HG02885 (cell line): ENCODE results near the gene C5AR2.
"Not testable (repeated sequence)": the region's sequence is repeated elsewhere in the genome, so short reads cannot be mapped to it uniquely, and the experiment has no call there.

Experiments
- ATAC-seq: cut with Tn5 transposase; IDR thresholded peaks from one replicate; pipeline ENCODE4 v1.9.1; 2021; ENCODE audit warnings: mild to moderate bottlenecking; ENCODE audit not compliant: unreplicated experiment, poor library complexity

Gene C5AR2

GRCh38 chr19:47322058-47322457 lies 9.9 kb upstream of the C5AR2 start:
- ATAC-seq = no peak

- ATAC-seq = no peak
Measured at GRCh38 chr19:47323409-47323808, 8.6 kb upstream of the C5AR2 start.

GRCh38 chr19:47323872-47324271 lies 8.1 kb upstream of the C5AR2 start:
- ATAC-seq = no peak

- ATAC-seq = no peak
Measured at GRCh38 chr19:47324502-47324901, 7.5 kb upstream of the C5AR2 start.

GRCh38 chr19:47330466-47330869 lies 1.5 kb upstream of the C5AR2 start:
- ATAC-seq = no peak

- ATAC-seq = no peak
Measured at GRCh38 chr19:47331490-47331889, 485 bp upstream of the C5AR2 start.

- not testable (repeated sequence) for ATAC-seq
Measured at GRCh38 chr19:47336765-47337718, 5.1 kb downstream of the C5AR2 start.

GRCh38 chr19:47339196-47339880 lies 7.4 kb downstream of the C5AR2 start:
- ATAC-seq = no peak

- no peak for ATAC-seq
Measured at GRCh38 chr19:47340477-47341208, 8.7 kb downstream of the C5AR2 start.

- ATAC-seq = no peak
Measured at GRCh38 chr19:47341734-47342133, 9.8 kb downstream of the C5AR2 start.

GRCh38 chr19:47343194-47343802 lies 11.3 kb downstream of the C5AR2 start:
- ATAC-seq = no peak

- ATAC-seq = no peak
Measured at GRCh38 chr19:47344425-47344824, 12.4 kb downstream of the C5AR2 start.

- not testable (repeated sequence) for ATAC-seq
Measured at GRCh38 chr19:47346024-47346423, 14.0 kb downstream of the C5AR2 start.

GRCh38 chr19:47348819-47349795 lies 17.1 kb downstream of the C5AR2 start, which contains the start of gene DHX34:
Gene DHX34 (plus strand): TSS chr19:47349315. CDS start chr19:47353031, 3,716 bp downstream.
- peak; percentile 98 for ATAC-seq

- ATAC-seq = no peak
Measured at GRCh38 chr19:47350630-47351029, 18.7 kb downstream of the C5AR2 start.

- ATAC-seq = no peak
Measured at GRCh38 chr19:47351548-47351947, 19.6 kb downstream of the C5AR2 start.

- ATAC-seq = no peak
Measured at GRCh38 chr19:47352095-47352494, 20.1 kb downstream of the C5AR2 start.

GRCh38 chr19:47353307-47353712 lies 21.3 kb downstream of the C5AR2 start:
- ATAC-seq = no peak

- ATAC-seq = no peak
Measured at GRCh38 chr19:47356900-47357299, 24.9 kb downstream of the C5AR2 start.
